NB4 (cell line): ENCODE measurements around the gene CIAO3.

ENCODE experiments used
- DNase-seq: peaks from one replicate; pipeline ENCODE4 v3.0.0; 2010; ENCODE audit warnings: low read depth
- H3K4me3 ChIP-seq: one replicate; pipeline ENCODE4 v1.5.1; 2011; ENCODE audit warnings: mild to moderate bottlenecking, low read depth, low read length, moderate library complexity
- MAX ChIP-seq: IDR thresholded peaks from 2 replicates; pipeline ENCODE4 v1.6.1; 2011; ENCODE audit warnings: low read depth, low read length
- MYC ChIP-seq: IDR thresholded peaks from 2 replicates; pipeline ENCODE4 v1.6.1; 2011; ENCODE audit warnings: low read depth, low read length
- POLR2A ChIP-seq: IDR thresholded peaks from 2 replicates; pipeline ENCODE4 v1.6.1; 2011; ENCODE audit warnings: mild to moderate bottlenecking; ENCODE audit not compliant: insufficient read length; ENCODE audit errors: extremely low read depth
- TF ChIP-seq, protein P1 (sequence below): IDR thresholded peaks from one replicate; pipeline ENCODE4 v1.5.1; 2012; ENCODE audit warnings: low read depth, low read length

Gene CIAO3

GRCh38 chr16:740764-741505 lies at the start of gene CIAO3:
Gene CIAO3, minus strand, starts transcription at chr16:740997. Its CDS starts 12 bp downstream, at chr16:740985.
- peak; percentile 85 for DNase-seq
- TF ChIP-seq MYC: peak; percentile 44
- TF ChIP-seq MAX: peak; percentile 66; the same call in 1 of the 2 replicates
- no peak for TF ChIP-seq POLR2A
- TF ChIP-seq, protein P1, sequence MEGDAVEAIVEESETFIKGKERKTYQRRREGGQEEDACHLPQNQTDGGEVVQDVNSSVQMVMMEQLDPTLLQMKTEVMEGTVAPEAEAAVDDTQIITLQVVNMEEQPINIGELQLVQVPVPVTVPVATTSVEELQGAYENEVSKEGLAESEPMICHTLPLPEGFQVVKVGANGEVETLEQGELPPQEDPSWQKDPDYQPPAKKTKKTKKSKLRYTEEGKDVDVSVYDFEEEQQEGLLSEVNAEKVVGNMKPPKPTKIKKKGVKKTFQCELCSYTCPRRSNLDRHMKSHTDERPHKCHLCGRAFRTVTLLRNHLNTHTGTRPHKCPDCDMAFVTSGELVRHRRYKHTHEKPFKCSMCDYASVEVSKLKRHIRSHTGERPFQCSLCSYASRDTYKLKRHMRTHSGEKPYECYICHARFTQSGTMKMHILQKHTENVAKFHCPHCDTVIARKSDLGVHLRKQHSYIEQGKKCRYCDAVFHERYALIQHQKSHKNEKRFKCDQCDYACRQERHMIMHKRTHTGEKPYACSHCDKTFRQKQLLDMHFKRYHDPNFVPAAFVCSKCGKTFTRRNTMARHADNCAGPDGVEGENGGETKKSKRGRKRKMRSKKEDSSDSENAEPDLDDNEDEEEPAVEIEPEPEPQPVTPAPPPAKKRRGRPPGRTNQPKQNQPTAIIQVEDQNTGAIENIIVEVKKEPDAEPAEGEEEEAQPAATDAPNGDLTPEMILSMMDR: peak; percentile 53

DNA sequence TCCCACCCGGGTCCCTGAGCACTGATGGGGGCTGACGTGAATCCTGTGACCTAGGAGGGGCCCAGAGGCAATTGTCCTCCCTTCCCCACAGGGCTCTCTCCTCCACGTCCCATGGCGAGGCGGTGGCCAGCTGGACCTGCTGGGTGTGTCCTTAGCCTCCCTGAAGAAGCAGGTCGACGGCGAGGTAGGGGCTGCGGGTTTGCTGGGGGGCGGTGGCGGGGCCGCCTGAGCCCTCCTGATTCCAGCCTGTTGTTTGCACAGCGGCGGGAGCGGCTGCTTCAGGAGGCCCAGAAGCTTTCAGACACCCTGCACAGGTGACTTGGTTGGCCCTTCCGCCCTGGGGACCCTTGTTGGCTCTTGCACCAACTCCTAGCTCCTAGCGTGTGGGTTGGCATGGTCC lies 49.3 kb upstream of the CIAO3 start:
- H3K4me3 ChIP-seq: no peak overlapping the region
- DNase-seq: no peak
- TF ChIP-seq, protein P1: no peak
- no peak for TF ChIP-seq POLR2A
- no peak for TF ChIP-seq MAX
- TF ChIP-seq MYC: no peak

More at GRCh38 chr16:740764-741505, at the start of gene CIAO3:
- H3K4me3 ChIP-seq: peak within 1 kb of the TSS; percentile 62

DNA sequence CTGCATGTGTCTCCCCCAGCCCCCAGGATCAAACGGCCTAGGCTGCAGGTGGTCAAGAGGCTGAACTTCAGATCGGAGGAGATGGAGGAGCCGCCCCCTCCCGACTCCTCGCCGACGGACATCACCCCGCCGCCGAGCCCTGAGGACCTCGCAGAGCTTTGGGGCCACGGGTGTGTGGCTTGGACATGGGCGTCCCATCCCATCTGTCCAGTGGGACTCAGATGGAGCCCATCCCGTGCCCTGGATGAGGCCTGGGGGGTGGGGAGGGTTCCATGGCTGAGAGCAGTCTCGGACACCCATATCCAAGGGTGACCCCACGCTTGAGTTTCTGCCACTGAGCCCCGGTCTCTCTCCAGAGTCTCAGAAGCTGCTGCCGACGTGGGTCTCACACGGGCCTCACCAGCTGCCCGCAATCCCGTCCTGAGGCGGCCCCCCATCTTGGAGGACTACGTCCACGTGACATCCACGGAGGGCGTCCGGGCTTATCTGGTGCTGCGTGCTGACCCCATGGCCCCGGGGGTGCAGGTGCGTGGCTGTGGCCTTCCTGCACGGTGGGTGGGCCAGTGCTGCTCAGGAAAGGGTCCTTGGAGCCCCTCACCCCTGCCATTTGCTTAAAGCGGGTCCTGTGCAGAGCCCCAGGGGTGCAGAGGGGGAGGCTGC lies 48.5 kb upstream of the CIAO3 start:
- H3K4me3 ChIP-seq: peak overlapping the region; percentile 68
- no peak for DNase-seq
- TF ChIP-seq, protein P1: no peak
- no peak for TF ChIP-seq MYC
- no peak for TF ChIP-seq POLR2A
- no peak for TF ChIP-seq MAX

DNA sequence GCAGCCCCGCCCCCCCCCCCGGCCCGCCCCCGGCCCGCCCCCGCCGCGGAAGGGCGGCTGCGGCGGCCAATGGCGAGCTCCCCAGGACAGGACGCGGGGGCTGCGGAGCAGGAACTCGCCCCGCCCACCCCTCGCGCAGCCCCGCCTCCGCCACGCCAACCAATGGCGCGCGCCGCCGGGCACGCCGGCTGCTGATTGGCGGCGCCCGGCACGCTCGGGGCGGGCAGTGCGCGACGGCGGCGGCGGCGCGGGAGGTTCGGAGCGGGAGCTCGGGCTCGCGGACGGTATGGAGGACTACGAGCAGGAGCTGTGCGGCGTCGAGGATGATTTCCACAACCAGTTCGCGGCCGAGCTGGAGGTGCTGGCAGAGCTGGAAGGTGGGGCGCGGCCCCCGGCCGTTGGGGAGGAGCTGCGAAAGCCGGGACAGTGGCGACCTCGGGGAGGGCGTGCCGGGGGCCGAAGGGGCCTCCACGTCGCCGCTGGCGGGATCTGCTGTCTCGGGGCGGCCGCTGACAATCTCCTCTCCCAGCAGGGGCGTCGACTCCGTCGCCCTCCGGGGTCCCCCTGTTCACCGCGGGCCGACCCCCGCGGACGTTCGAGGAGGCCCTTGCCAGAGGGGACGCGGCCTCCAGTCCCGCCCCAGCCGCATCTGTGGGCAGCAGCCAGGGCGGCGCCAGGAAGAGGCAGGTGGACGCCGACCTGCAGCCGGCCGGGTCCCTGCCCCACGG lies 47.8 kb upstream of the CIAO3 start, which contains the start of gene CHTF18:
TSS of gene CHTF18 (plus strand) at position 222 of the 728 bp plus-strand sequence. CDS start at position 287, 65 bp downstream.
- DNase-seq: peak; percentile 88
- peak within 1 kb of the TSS; percentile 75 for H3K4me3 ChIP-seq
- TF ChIP-seq POLR2A: no peak
- no peak for TF ChIP-seq MYC
- TF ChIP-seq MAX: no peak
- TF ChIP-seq, protein P1: no peak

- H3K4me3 ChIP-seq: peak within 1 kb of the TSS; percentile 75
- no peak for DNase-seq
- TF ChIP-seq MYC: no peak
- TF ChIP-seq POLR2A: no peak
- TF ChIP-seq, protein P1: no peak
- no peak for TF ChIP-seq MAX
Observed at GRCh38 chr16:787978-788398, 47.2 kb upstream of the CIAO3 start, which contains the start of gene RPUSD1. Gene RPUSD1, minus strand, starts transcription at chr16:788381. Its CDS starts 644 bp downstream, at chr16:787737.
